G401 (cell line): Measurements from ENCODE around the gene MARCHF6. TPM values are rescaled to one million over a fixed set of nuclear protein-coding genes. Genes with fewer than 3 reads are reported as not detected.
"Not testable (repeated sequence)": the region's sequence is repeated elsewhere in the genome, so short reads cannot be mapped to it uniquely, and the experiment has no call there.

Experiments used
- DNase-seq: peaks from one replicate; pipeline ENCODE4 v3.0.0-alpha.2; 2015; ENCODE audit warnings: low spot score
- in situ Hi-C: cut with HindIII; loops from 2 replicates; pipeline ENCODE4 v1.10.0; 2016; ENCODE audit warnings: low sequenced_read_pairs, mixed read lengths
- total RNA-seq: library from RNA; depleted of rRNA; stranded (reverse); fragments of >200 nt; shearing (Covaris generic); gene quantifications from 2 replicates; pipeline ENCODE4 v1.2.3, GENCODE V29; 2014

MARCHF6 gene
- total RNA-seq, 1 experiment from 2014 or later, result 40.8 TPM

DNA sequence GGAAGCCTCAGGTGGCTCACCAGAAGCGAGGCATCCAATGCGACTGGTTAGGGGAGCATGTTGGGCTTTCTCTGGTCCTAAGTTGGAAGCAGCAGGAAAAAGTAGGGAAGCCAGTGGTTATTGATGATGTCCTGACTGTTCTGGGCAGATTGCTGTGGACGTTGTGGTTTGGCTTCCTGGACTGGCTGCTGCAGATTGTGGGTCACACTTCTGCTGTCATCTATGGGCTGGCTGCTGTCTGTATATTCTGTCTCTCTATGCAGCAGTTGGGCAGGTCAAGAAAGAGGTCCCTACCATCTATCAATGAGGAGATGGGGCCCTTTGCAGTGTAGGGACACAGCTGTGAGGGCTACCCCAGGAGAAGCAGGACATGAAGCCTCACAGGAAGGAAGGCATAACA is 13.5 kb upstream of the MARCHF6 start:
- in situ Hi-C loops, result no loop called here
- no peak for DNase-seq

DNA sequence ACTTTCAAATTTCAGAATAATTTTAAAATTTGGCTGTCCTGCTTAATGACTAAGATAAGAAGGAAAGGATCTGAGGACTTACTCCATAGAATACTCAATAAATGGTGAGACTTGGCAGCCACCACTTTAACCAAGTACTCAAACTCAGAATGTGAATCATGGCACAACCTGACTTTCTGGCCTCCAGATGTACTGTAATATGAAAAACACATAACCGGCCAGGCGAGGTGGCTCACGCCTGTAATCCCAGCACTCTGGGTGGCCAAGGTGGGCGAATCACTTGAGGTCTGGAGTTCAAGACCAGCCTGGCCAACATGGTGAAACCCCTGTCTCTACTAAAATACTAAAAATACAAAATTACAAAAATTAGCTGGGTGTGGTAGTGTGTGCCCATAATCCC is 10.0 kb upstream of the MARCHF6 start:
- no peak for DNase-seq
- in situ Hi-C loops, result no loop called here

DNA sequence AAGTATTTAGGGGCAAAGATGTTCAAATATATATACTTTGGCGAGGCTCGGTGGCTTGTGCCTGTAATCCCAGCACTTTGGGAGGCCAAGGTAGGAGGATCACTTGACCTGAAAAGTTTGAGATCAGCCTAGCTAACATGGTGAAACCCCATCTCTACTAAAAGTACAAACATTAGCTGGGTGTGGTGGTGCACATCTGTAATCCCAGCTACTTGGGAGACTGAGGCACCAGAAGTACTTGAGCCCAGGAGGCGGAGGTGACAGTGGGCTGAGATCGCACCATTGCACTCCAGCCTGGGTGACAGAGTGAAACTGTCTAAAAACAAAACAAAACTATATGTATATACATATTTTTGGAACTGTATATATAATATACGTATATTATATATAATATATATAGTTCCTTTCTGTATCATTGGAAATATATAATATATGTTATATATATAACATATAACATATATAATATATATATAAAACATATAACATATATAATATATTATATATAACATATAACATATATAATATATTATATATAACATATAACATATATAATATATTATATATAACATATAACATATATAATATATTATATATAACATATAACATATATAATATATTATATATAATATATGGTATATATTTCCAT is 8.9 kb upstream of the MARCHF6 start:
- DNase-seq, in situ Hi-C loops: not testable (repeated sequence)

DNA sequence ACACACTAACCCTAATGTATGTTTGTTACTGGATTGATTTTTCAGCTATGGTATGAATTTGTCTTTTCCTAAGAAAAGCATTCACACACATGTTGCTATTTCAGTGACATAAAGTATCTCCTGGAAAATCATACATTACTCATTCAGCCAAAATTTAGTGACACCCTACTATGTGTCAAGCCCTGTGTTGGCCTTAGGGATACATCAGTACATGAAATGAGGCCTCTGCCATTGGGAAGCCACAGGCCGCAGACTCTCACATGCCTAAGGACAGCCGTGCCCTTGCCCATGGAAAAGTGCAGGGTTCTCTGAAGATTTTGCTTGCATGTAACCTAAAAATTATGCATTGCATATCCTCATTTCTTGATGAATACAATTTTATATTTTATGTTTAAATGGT is 5.2 kb upstream of the MARCHF6 start:
- in situ Hi-C loops, result no loop called here
- DNase-seq, result no peak

DNA sequence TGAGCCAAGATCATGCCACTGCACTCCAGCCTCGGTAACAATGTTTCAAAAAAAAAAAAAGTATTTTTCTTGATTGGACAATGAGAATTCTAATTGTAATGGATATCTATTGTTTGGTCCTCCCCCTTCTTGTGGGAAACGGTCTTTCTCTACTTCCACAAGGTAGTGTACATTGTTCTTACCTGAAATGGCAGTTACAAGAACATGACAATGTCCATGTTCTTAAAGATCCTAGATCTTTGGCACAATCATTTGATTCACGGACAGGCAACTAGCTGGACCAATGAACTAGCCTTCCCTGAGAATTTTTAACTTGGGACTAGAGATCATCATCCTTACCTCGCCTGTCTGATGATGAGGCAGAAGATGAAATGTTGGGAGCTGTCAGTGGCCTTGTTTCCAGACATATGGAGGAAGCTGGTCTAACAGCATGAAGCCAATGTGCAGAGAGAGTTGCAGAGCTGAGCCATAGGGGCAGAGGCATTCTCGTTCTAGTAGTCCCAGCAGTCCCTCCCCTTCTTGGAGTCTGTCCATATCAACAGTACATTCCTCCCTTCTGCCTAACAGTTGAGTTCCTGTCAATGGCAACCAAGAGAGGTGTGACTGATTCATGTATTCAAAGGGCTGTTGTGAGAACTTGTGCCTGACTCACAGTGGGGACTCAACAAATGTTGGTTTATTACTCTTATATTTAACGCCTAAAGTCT is 2.1 kb upstream of the MARCHF6 start:
- in situ Hi-C loops, result no loop called here
- peak; percentile 87 for DNase-seq

DNA sequence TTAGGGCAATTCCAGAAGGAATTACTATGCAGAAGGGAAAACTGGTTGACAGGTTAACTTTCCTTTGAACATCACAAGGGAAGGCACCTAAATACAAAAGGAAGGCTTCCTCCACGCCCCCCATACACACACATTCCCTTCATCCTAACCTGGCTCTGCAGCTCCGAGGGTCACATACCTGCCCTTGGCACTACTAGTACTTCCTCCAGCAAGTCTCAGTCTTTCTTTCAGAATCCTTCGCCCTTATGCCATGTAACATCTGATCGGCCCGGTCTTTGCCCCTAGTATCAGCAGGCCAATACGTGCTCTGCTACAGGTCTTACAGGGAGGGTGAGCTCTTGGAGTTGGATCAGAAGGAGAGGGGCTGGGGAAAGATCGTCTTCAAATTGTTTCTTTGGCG is 1.6 kb upstream of the MARCHF6 start:
- in situ Hi-C loops, result no loop called here

DNA sequence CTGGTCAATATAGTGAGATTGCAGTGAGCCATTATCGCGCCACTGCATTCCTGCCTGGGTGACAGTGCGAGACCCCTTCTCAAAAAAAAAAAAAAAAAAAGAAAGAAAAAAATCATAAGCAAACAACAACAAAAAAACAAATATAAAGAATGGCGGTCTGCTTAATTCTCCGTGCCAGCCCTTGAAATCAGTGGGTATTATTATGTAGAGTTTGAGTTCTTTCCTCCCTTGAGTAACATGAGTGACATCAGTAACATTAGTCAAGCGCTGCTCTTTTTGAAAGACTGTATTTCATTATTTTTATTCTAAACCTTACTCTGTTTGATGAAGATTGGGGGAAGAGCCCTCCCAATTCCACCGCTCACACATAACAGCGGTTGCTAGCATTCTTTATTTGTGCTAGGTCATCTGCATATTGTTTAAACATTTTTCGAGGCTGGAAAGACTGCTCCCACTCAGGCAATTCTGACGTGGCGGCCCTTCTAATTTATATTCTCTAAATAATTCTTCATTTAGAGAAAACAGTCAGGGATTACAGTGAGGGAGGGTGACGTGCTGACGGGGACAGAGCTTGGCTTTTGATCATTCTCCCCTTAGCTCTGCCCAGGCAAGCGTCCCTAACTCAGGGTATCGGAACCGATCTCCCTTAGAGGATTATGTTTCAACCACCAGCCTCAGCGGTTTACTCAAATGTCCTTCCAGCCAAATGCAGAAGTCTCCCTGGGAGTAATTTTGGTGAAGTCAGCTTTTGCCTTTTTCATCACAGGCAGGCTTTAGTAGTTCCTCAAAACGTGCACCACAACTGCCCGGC is 860 bp upstream of the MARCHF6 start:
- in situ Hi-C loops, result no loop called here

More for the DNA sequence above, 1.6 kb upstream of the MARCHF6 start:
- DNase-seq, result no peak

DNA sequence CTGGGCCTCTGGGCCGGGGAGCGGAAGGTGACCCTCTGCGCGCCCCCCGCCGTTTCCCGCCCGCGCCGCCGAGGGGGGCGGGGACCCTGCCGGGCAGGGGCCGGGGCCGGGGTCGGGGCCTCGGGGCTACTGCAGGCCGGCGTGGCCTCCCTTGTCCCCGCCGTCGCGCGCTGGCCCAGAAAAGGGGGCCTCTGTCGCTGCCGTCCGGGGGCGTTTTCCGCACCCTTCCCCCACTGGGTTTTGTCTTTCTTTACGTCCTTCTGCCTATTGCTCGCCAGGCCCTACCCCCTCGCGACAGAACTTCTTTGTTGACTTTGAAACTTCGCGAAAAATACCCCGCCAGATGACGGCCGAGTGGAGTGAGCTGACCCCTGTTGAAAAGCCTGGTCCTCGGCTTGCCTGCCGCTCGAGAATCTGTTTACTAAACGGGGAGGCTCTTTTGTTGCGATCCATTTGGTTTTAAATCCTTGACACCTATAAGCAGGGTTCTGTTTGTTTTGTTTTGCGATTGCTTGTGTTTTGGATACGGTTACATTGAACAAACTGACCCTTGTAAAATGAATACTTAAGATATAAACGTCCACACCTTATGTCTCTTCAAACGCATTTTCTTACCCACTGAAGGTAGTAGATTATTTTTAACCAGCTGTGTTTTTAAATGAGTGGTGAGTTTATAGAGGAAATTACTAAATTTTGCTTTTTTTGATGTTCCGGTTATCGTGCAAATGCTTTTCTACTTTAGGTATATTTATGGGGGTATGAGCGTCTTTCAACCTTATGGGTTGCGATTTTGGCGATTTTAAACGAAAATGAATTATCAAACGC is 765 bp downstream of the MARCHF6 start:
- in situ Hi-C loops, result no loop called here
- DNase-seq, result peak; percentile 58

More for the DNA sequence above, 860 bp upstream of the MARCHF6 start:
- DNase-seq, result no peak

DNA sequence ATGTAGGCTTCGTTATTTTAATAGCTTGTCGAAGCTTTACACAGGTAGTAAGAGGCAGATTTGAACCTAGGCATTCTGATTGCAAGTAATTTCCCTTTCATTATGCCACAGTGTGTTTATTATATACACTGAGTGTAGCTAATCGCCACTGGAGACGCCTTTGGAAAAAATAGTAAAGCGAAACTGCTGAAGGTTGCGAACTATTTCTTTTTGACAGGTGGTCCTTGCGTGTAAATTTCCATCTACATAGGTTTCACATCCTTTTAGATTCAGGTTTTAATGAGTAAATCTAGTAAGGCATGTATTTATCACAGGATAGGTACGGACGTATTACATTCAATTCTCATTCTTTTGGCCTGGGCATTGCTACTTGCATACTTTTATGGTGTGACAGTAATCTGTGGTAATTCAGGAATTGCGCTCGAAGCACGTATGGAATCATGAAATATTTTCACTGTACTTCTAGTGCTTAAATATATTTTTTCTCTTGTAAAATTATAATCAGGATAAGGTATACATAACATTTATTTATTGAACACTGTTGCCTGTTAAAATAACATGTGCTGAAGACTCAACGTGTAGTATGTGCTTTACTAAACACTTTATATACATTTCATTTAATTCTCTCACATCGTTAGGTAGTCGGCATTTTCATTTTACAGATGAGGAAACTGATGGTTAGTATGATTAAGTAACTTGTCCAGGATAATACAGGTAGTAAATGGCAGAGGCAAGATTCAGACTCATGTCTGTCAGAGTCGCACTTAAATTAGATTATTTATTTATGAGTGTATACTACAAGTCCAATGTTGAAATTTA is 1.8 kb downstream of the MARCHF6 start:
- in situ Hi-C loops, result no loop called here
- DNase-seq, result no peak

DNA sequence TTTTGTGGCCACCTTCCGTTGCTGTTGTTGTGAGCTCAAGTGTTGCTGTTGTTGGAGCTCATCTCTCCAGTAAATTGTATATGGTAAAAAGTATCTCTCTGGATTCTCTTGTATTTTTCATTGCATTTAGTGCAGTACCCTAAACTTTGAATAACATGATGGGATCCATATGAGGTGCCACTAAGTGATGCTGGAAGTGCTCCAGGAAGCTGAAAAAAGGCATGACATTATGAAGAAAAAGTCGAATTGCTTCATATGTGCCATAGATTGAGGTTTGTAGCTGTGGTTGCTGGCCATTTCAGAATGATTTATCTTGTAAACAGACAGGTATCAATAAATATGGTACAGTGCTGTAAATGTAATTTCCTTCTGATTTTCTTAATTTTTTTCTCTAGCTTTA is 5.5 kb downstream of the MARCHF6 start:
- in situ Hi-C loops, result no loop called here
- no peak for DNase-seq

DNA sequence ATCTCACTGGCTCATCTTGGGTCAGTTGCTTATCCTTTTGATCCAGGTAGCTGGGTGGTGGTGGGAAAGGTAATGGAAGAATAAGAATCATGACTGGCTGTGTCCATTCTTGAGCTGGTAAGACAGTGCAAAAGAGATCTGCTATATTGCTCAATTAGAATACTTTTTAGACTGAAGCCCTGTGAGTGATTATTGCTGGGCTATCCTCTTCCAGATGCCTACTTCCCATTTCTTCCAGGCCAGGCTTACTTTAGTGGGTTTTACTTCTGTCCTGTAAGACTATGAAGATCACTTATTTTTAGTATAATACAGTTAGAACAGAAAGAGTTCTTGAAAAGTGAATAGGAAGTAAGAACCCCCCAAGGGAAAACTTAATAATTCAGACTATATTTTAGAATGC is 7.2 kb downstream of the MARCHF6 start:
- no peak for DNase-seq
- in situ Hi-C loops, result no loop called here

DNA sequence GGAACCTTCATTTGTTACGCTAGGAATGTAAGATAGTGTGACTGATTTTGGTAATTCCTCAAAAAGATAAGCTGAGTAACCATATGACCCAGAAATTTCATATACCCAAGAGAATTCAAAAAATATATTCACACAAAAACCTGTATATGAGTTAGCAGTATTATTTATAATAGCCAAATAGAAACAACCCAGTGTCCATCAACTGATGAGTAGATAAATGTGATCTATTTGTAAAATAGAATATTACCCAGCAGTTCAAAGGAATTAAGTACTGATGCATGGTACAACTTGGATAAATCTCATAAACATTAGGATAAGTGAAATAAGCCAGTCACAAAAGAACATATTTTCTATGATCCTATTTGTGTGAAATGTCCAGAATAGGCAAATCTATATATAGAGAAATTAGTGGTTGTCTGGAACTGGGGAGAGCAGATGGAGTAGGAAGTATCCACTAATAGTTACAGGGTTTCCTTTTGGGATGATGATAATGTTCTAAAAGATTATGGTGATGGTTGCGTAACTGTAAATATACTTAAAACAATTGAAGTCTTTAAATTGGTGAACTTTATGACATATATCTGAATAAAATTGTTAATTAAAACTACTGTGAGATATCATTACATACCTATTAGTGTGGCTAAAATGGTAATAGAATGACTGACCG is 10.2 kb downstream of the MARCHF6 start:
- in situ Hi-C loops, result no loop called here
- no peak for DNase-seq

DNA sequence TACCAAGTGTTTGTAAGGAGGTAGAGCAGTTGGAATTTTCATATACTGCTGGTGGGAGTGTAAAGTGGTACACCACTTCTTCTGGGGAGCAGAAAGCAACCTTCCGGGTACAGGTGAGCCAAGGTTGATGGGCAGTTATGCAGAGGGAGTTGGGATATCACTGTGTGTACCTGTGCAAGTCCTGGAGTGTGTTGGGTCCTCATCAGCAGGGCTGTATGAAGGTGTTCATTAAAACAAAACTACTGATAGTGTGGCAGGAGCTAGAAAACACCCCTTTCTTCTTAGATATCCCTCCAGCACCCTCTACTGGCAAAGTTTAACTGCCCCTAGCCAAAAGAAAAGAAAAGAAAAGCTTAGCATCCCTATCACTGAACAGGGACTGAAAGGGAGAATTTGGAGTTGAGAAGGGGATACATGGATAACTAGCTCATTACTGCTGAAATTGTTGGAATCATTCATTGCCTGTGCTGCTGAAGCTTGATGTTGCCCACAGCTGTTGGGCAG is 10.7 kb downstream of the MARCHF6 start:
- no peak for DNase-seq
- in situ Hi-C loops, result no loop called here

DNA sequence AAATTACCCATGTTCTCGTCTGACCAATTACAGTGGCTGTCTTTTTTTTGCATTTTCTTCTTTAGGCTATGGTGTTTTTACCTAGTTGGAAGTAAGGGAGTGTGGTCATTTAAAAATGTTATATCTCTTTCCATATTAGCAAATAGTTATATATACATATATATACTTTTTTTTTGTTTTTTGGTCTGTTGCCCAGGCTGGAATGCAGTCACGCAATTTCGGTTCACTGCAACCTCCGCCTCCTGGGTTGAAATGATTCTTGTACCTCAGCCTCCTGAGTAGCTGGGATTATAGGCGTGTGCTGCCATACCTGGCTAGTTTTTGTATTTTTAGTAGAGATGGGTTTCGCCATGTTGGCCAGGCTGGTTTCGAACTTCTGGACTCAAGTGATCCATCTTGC is 12.3 kb downstream of the MARCHF6 start:
- in situ Hi-C loops, result no loop called here
- no peak for DNase-seq

DNA sequence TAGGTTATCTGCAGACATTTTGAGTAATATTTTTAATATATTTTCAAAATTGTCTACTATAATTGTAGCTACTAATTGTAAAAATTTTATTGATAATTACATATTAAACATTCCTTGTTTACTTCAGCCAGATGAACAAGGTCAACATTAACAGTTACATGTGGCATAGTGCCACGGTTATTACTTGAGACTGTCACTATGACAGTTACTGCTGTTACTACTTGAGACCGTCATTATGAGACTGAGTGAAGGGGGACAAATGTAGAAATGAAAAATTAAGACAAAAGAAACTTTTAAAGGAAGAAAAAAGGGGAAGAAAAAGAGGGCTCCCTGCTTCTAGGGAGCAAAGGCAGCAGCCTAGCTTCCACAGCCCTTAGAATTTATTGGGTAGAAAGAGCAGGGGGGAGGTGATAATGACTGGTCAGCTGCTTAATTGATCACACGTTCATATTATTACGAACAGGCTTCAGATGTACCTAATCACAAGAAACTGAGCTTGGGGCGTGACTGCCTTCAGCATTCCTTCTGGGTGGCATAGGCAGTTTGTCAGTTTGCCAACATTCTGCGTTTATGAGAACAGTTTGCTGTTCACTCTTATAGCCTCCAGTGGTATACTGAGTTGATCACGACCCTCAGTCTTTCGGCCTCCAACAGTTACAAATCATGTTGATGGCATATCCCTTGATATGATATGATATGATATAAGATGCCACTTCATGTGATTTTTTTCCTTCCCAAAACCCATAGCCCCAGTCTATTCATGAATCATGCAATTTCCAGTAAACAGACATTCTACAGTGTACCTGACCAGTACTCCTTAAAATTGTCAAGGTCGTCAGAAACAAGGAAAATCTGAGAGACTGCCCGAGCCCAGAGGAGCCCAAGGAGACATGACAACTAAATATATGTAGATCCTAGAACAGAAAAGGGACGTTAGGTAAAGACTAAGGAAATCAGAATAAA is 13.1 kb downstream of the MARCHF6 start:
- in situ Hi-C loops, result no loop called here
- DNase-seq, result no peak

DNA sequence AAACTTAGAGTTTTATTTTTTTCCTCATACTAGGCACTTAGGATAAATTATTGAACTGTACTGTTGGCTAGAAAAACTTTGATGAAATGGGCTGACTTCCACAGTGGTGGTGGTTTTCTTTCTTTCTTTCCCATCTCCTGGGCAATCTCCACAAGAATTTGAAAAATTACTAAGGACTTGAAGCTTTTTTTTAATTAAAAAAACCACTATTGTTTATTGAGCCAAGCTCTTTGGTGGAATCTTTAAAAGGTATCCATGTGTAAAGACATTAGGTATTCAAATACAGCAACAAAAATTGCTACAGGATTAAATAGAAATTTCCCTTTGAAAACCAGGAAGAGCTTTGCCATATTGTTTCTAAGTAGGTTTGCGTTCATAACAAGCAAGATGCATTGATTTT is 14.1 kb downstream of the MARCHF6 start:
- DNase-seq, result no peak
- in situ Hi-C loops, result no loop called here

DNA sequence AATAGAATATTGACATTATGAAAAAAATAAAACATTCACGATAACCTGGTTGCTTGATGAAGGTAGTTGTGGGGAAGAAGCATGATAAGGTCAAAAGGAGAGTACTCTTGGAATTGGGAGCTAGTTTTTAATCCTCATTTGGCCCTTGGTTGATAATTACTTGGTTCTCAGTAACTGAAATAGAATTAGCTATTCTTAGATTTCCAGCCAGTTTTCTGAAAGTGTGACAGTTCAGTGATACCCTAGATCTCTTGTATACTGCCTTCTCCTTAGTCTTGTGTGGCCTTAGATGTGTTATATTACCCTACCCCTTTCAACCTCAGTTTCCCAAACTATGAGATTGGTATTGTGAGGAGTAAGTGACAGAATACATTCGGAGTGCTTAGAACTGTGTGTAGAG is 17.4 kb downstream of the MARCHF6 start:
- in situ Hi-C loops, result no loop called here

More for the DNA sequence above, 17.4 kb downstream of the MARCHF6 start:
- DNase-seq, result no peak
